Heart right ventricle (tissue), 16 donors: ENCODE results near the gene RARB. TPM values are rescaled to one million over a fixed set of nuclear protein-coding genes. Genes with fewer than 3 reads are reported as not detected.

Experiments used
- ATAC-seq, 8 donors: fragments of 200-7000 bp; cut with Tn5 transposase; one replicate each; pipeline ENCODE4 v1.9.1; 2020; ENCODE audit warnings: mild to moderate bottlenecking in 8 of 8, moderate library complexity in 8 of 8, moderate number of reproducible peaks in 1 of 8
- DNase-seq, 2 donors: peaks; one replicate each; pipeline ENCODE4 v3.0.0-alpha.2; 2020
- H3K27ac ChIP-seq, 10 donors: fragments of 200-600 bp; sonication (generic) in 2 of 10; one replicate each; pipeline versions ENCODE4 v1.5.0 to v1.8.0; 2020 to 2022; ENCODE audit warnings: mild to moderate bottlenecking in 3 of 10
- H3K27me3 ChIP-seq, 7 donors: fragments of 200-600 bp; one replicate each; pipeline ENCODE4 v1.8.0; 2021 to 2022; ENCODE audit warnings: mild to moderate bottlenecking in 2 of 7
- H3K36me3 ChIP-seq, 9 donors: fragments of 200-600 bp; sonication (generic) in 1 of 9; one replicate each; pipeline versions ENCODE4 v1.5.0 to v1.8.0; 2020 to 2022; ENCODE audit warnings: mild to moderate bottlenecking in 2 of 9
- H3K4me1 ChIP-seq, 9 donors: fragments of 200-600 bp; sonication (generic) in 1 of 9; one replicate each; pipeline versions ENCODE4 v1.5.0 to v1.8.0; 2020 to 2022; ENCODE audit warnings: mild to moderate bottlenecking in 4 of 9
- H3K4me3 ChIP-seq, 10 donors: fragments of 200-600 bp; sonication (generic) in 2 of 10; one replicate each; pipeline versions ENCODE4 v1.5.0 to v1.8.0; 2020 to 2022; ENCODE audit warnings: mild to moderate bottlenecking in 7 of 10, moderate library complexity in 2 of 10
- H3K9me3 ChIP-seq, 11 donors: fragments of 200-600 bp in 10 of 11; sonication (generic) in 2 of 11; one replicate each; pipeline versions ENCODE4 v1.5.0 to v1.8.0; 2013 to 2022; ENCODE audit warnings: mild to moderate bottlenecking in 2 of 11, control low read depth in 1 of 11, moderate library complexity in 1 of 11
- WGBS, 2 donors: extraction: QIAGEN DNeasy Blood & Tissue Kit; methylation state at CpG; one replicate each; pipeline ENCODE4 v1.1.7; 2013; ENCODE audit warnings: inconsistent platforms in 1 of 2; 5-methylcytosine and 5-hydroxymethylcytosine counted together
- intact Hi-C, 10 donors: fragments of 100-400 bp; cut with DNase I; formaldehyde crosslinking; loops; one replicate each; pipeline versions ENCODE4 v1.11.1 to v1.14.2; 2022
- polyA plus RNA-seq, 2 donors: library from polyadenylated mRNA; stranded (reverse); fragments of 200-250 nt; gene quantifications; one replicate each; pipeline ENCODE4 v1.2.3, GENCODE V29; 2013
- total RNA-seq, 10 donors: library from RNA; stranded (reverse); fragmentation: NEBNext Ultra II Directional in 3 of 10; extraction: Animal tissue kit (Norgen Biotek cat#: 25700) in 3 of 10; gene quantifications; one replicate each; pipeline versions ENCODE4 v1.2.1 to v1.2.4, GENCODE V29; 2021 to 2023
- TF ChIP-seq, protein P1 (sequence below), 9 donors: fragments of 200-600 bp; sonication (generic) in 2 of 9; IDR thresholded peaks; one replicate each; pipeline versions ENCODE4 v1.5.0 to v1.8.0; 2021 to 2022; ENCODE audit warnings: antibody characterized with exemption in 9 of 9, mild to moderate bottlenecking in 5 of 9, moderate library complexity in 1 of 9
- donor health status: Arrhythmogenic right ventricular cardiomyopathy.
- donor health status: ischemic (EF 13 %, LVEDD 7.1; RV severe dilation, severe dysfunction).
- donor health status: healthy with polysubstance abuse.
- donor health status: DM: no; HTN: yes; CAD: no.
- donor health status: DM: no; HTN: no; CAD: no.
- donor health status: ischemic (EF 25% LVEDD 6.9; RV normal size, moderate dysfunction).
- donor health status: ischemic (EF 25% LVEDD 5.7; RV mildly dilated, moderate dysfunction).
- donor health status: healthy.
- donor health status: DM: yes; HTN: yes; CAD: no.
- donor health status: Ischemic cardiomyopathy.
- donor health status: ischemic (EF 35%, LVEDD 5.7; RV mildly dilated, moderate dysfunction).
- donor health status: nonischemic (EF 11% LVEDD 7.7; RV severe dilation, severe dysfunction).
- donor health status: DM: yes; HTN: yes; CAD: no.
- donor health status: PGD.
- donor health status: ischemic (EF 29% LVEDD 5.4; RV normal size, mild dysfunction).
- donor health status: nonischemic (EF 23%, LVEDD 6.1; RV moderate dilation, normal function).

Gene RARB
- total and polyA plus RNA-seq, 12 donors, result 3.6 to 23.2 (median 17.8) TPM

DNA sequence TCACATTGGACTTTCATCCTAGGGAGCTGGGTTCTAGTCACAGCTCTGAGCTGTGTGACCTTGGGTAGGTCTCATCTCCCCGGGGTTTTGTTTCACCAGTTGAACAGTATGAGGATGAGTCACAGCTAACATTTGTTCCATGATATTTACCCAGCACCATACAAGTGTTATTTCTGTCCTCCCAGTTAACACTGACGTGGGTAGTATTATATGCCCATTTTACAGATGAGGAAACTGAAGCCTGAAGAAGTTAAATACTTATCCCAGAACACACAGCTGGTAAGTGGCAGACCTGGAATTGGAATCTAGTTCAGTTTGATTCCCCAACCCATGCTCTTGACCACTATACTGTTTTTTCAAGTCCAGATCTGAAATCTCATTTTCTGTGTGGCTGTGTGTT lies 908 bp upstream of the RARB start:
- Histone ChIP-seq H3K27ac (peak overlapping the region; percentile 79 to 97 (median 94)), H3K4me3 (peak overlapping the region in 8 of 10 donors; percentile 56 to 81 (median 70)), H3K4me1 (peaks cover 0 to 18% (median 6%) of the 10 kb centered on the region in 9 donors), H3K27me3 (peaks cover 0 to 32% (median 0%) of the 10 kb centered on the region in 7 donors), H3K9me3 (no peaks in the 10 kb centered on the region), H3K36me3 (no peaks in the 10 kb centered on the region)
- TF ChIP-seq, protein P1, sequence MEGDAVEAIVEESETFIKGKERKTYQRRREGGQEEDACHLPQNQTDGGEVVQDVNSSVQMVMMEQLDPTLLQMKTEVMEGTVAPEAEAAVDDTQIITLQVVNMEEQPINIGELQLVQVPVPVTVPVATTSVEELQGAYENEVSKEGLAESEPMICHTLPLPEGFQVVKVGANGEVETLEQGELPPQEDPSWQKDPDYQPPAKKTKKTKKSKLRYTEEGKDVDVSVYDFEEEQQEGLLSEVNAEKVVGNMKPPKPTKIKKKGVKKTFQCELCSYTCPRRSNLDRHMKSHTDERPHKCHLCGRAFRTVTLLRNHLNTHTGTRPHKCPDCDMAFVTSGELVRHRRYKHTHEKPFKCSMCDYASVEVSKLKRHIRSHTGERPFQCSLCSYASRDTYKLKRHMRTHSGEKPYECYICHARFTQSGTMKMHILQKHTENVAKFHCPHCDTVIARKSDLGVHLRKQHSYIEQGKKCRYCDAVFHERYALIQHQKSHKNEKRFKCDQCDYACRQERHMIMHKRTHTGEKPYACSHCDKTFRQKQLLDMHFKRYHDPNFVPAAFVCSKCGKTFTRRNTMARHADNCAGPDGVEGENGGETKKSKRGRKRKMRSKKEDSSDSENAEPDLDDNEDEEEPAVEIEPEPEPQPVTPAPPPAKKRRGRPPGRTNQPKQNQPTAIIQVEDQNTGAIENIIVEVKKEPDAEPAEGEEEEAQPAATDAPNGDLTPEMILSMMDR (IDR thresholded peaks at IDR 0.05), result no peak
- WGBS, 2 donors, result 69 to 73% methylated on average over 2 of the region's 2 CpGs
- DNase-seq (no peak), ATAC-seq (peak in 2 of 8 donors; percentile 13 to 19)
- intact Hi-C loops, result loop anchor here in 9 of 10 donors (5.0 to 10.0 kb wide), 7 partner anchors 40 to 462 kb away; no protein-coding TSS in a partner anchor

DNA sequence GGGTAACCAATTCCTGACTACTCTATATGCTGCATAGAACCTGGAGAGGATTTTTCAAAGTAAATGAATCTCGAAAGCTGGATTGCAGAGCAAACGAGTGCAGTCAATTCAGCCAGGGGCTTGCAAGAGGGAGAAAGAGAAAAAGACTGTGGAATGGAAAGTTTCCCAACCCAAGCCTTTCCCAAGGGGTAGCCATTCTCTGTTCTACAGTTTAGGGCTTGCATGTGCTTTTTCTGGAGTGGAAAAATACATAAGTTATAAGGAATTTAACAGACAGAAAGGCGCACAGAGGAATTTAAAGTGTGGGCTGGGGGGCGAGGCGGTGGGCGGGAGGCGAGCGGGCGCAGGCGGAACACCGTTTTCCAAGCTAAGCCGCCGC lies 511 bp upstream of the RARB start:
- H3K4me3 ChIP-seq, result peak overlapping the region; percentile 56 to 81 (median 65)
- peaks cover 0 to 32% (median 0%) of the 10 kb centered on the region in 7 donors for H3K27me3 ChIP-seq
- WGBS, 2 donors, result 1 to 2% methylated on average over 13 of the region's 13 CpGs
- ATAC-seq (peak; percentile 1 to 21 (median 12)), DNase-seq (no peak)
- intact Hi-C loops, result loop anchor here in 9 of 10 donors (5.0 to 10.0 kb wide), 7 partner anchors 40 to 463 kb away; no protein-coding TSS in a partner anchor
- H3K4me1 ChIP-seq, result peaks cover 0 to 22% (median 9%) of the 10 kb centered on the region in 9 donors
- peak overlapping the region; percentile 79 to 97 (median 94) for H3K27ac ChIP-seq
- no peaks in the 10 kb centered on the region for H3K36me3 ChIP-seq
- TF ChIP-seq, protein P1 (IDR thresholded peaks at IDR 0.05), result no peak
- H3K9me3 ChIP-seq, result no peaks in the 10 kb centered on the region

DNA sequence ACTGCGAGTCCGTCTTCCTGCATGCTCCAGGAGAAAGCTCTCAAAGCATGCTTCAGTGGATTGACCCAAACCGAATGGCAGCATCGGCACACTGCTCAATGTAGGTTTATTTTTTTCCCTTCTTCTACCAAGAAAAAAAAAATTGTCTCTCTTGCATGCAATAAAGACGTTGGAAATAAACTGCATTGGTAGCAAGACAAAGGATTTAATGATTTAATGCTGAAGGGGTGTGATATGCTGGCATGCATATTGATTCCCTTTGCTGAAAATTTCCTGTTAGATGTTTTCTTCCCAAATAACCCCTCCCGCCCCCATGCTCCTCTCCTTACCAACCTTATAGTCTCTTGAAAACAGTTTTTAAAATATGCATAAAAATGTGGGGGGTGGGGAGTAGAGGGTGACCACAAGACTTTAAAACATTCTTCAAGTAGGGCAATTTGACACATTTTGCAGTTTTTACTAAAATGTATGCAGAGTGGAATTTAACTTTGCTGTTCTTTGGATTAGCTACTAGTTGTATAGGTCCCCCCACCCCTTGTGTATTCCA lies 799 bp downstream of the RARB start:
- H3K4me1 ChIP-seq, result peaks cover 2 to 33% (median 22%) of the 10 kb centered on the region in 9 donors
- H3K27ac ChIP-seq, result peak overlapping the region; percentile 79 to 97 (median 94)
- H3K9me3 ChIP-seq, result no peaks in the 10 kb centered on the region
- H3K4me3 ChIP-seq, result peak overlapping the region; percentile 56 to 81 (median 65)
- H3K36me3 ChIP-seq, result no peaks in the 10 kb centered on the region
- peaks cover 0 to 32% (median 0%) of the 10 kb centered on the region in 7 donors for H3K27me3 ChIP-seq
- intact Hi-C loops, result loop anchor here (2.0 to 10.0 kb wide), 10 partner anchors 26 to 464 kb away; no protein-coding TSS in a partner anchor
- TF ChIP-seq, protein P1 (IDR thresholded peaks at IDR 0.05), result no peak
- DNase-seq, result no peak
- ATAC-seq, result peak in 3 of 8 donors; percentile 26 to 67 (median 63)
- 3 to 4% methylated on average over 6 of the region's 6 CpGs for WGBS, 2 donors

DNA sequence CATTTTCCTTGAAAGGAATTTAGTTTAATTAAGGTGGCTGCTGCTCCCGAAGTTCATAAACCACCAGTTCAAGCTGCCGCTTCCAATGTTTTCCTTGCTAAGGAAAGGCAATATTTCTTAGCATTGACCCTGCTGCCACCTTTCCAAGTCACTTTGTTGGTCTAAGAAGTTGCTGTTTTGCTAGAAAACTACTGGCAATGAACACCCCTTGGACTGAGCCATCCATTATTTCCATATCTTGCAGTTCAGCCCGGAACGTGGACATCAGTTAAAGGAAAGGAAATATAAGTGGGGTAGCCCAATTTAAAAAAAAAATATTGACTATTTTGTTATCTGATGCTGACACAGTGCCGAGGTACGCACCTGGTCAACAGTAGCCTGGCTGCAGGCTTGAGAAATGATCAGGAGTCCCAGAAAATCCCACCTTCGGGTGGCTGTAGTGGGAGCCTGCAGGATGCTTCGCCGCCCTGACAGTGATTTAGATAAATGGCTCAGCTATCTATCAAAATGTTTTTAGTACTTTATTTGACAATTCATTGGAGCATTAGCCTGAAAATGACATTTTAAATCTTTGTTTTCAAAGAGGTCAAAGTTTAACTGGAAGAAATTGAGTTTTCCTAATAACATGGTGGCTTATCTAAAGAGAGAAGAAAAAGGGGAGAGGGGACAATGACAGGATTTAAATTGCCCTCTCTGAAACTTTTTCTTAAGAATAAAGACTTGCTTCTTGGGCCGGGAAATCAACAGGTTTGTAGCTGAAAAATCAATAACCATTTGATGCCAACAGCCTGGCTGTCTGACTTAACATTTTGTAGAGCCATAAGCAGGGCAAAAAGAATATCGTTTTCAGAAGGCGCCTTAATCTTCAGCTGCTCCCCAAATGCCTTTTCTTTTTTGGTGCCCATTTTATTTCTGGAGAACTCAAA lies 1.6 kb downstream of the RARB start:
- 4 to 19% methylated on average over 12 of the region's 12 CpGs for WGBS, 2 donors
- DNase-seq (no peak), ATAC-seq (no peak)
- Histone ChIP-seq H3K4me1 (peaks cover 2 to 37% (median 30%) of the 10 kb centered on the region in 9 donors), H3K4me3 (peak overlapping the region; percentile 56 to 81 (median 65)), H3K36me3 (no peaks in the 10 kb centered on the region), H3K9me3 (no peaks in the 10 kb centered on the region), H3K27ac (peak overlapping the region; percentile 79 to 97 (median 94)), H3K27me3 (peaks cover 0 to 32% (median 0%) of the 10 kb centered on the region in 7 donors)
- TF ChIP-seq, protein P1 (IDR thresholded peaks at IDR 0.05), result no peak
- intact Hi-C loops, result loop anchor here (2.0 to 10.0 kb wide), 13 partner anchors 25 to 465 kb away; no protein-coding TSS in a partner anchor
